B cell (primary cell): ENCODE results near the gene ANKLE1. TPM values are rescaled to one million over a fixed set of nuclear protein-coding genes. Genes with fewer than 3 reads are reported as not detected.

Experiments used
- ATAC-seq: fragments of 200-7000 bp; cut with Tn5 transposase; one replicate; pipeline ENCODE4 v1.10.0; 2021; ENCODE audit warnings: low read depth, mild to moderate bottlenecking, moderate number of reproducible peaks, moderate library complexity
- CTCF ChIA-PET: fragments of 350-600 bp; sonication (Branson Sonifier 250); formaldehyde crosslinking; loops from one replicate; lab custom pipeline; 2021; ENCODE audit warnings: antibody characterized with exemption, inconsistent platforms; lab: Charles Lee
- POLR2A ChIA-PET: fragments of 350-600 bp; sonication (Branson Sonifier 250); formaldehyde crosslinking; loops from one replicate; lab custom pipeline; 2021; ENCODE audit warnings: antibody characterized with exemption; lab: Charles Lee
- DNase-seq: peaks from one replicate; pipeline ENCODE4 v3.0.0; 2013
- H2AFZ ChIP-seq: 2 replicates; pipeline ENCODE4 v1.6.1; 2012; ENCODE audit warnings: mild to moderate bottlenecking, low read depth, low read length; ENCODE audit not compliant: insufficient read depth, poor library complexity, severe bottlenecking
- H3K27ac ChIP-seq, 2 donors: 1 replicate in 1 of 2; 2 replicates in 1 of 2; pipeline ENCODE4 v1.5.1; 2012 to 2013; ENCODE audit warnings: low read length in 2 of 2, mild to moderate bottlenecking in 2 of 2, moderate library complexity in 1 of 2
- H3K27me3 ChIP-seq, 4 experiments: fragments of 200-600 bp in 1 of 4; sonication (generic) in 1 of 4; replicated peaks in 1 of 4; 1 replicate in 2 of 4; 2 replicates in 2 of 4; pipeline versions ENCODE4 v1.6.1 to v1.7.0; 2013 to 2016; ENCODE audit warnings: low read length in 3 of 4, mild to moderate bottlenecking in 2 of 4, mixed read lengths in 1 of 4, moderate library complexity in 1 of 4; ENCODE audit not compliant: insufficient read depth in 4 of 4, control insufficient read depth in 3 of 4; ENCODE audit errors: control extremely low read depth in 1 of 4
- H3K36me3 ChIP-seq, 2 experiments: replicated peaks in 1 of 2; 1 replicate in 1 of 2; 2 replicates in 1 of 2; pipeline versions ENCODE4 v1.6.1 to v1.7.1; 2013; ENCODE audit warnings: low read length in 1 of 2; ENCODE audit not compliant: insufficient read depth in 2 of 2, control insufficient read depth in 1 of 2; ENCODE audit errors: control extremely low read depth in 1 of 2, extremely low read depth in 1 of 2
- H3K4me1 ChIP-seq, 2 donors: fragments of 200-600 bp in 1 of 2; sonication (generic) in 1 of 2; 1 replicate in 1 of 2; 2 replicates in 1 of 2; pipeline versions ENCODE4 v1.5.1 to v1.6.1; 2013 to 2017; ENCODE audit warnings: low read length in 2 of 2; ENCODE audit not compliant: control insufficient read depth in 2 of 2, insufficient read depth in 2 of 2
- H3K4me2 ChIP-seq: replicated peaks from 2 replicates; pipeline ENCODE3; 2012; ENCODE audit warnings: mild to moderate bottlenecking, low read depth, low read length; ENCODE audit not compliant: poor library complexity, severe bottlenecking
- H3K4me3 ChIP-seq, 5 experiments: fragments of 200-600 bp in 1 of 5; sonication (generic) in 1 of 5; 1 replicate in 3 of 5; 2 replicates in 2 of 5; pipeline versions ENCODE4 v1.5.1 to v1.7.0; 2011 to 2016; ENCODE audit warnings: low read length in 4 of 5, mild to moderate bottlenecking in 4 of 5, low read depth in 2 of 5, control low read depth in 1 of 5, moderate library complexity in 1 of 5; ENCODE audit not compliant: insufficient read depth in 1 of 5; ENCODE audit errors: control extremely low read depth in 1 of 5, extremely low read depth in 1 of 5
- H3K79me2 ChIP-seq: fragments of 200-600 bp; sonication (generic); one replicate; pipeline ENCODE4 v1.6.0; 2016; ENCODE audit warnings: low read length; ENCODE audit not compliant: control insufficient read depth, insufficient read depth
- H3K9ac ChIP-seq: fragments of 200-600 bp; sonication (generic); 2 replicates; pipeline ENCODE4 v1.6.1; 2017; ENCODE audit warnings: mild to moderate bottlenecking, low read length, moderate library complexity
- H3K9me3 ChIP-seq, 3 donors: one replicate each; pipeline versions ENCODE4 v1.6.1 to v1.7.1; 2013; ENCODE audit warnings: low read length in 2 of 3; ENCODE audit not compliant: control insufficient read depth in 2 of 3, insufficient read depth in 1 of 3; ENCODE audit errors: control extremely low read depth in 1 of 3
- H4K20me1 ChIP-seq: 2 replicates; pipeline ENCODE4 v1.6.0; 2012; ENCODE audit warnings: mild to moderate bottlenecking, low read length; ENCODE audit not compliant: insufficient read depth, control insufficient read depth, poor library complexity, severe bottlenecking
- H3K27ac Mint-ChIP-seq: one replicate; pipeline ENCODE4 v1.8.0; 2021; ENCODE audit warnings: mixed read lengths
- H3K27me3 Mint-ChIP-seq: one replicate; pipeline ENCODE4 v1.8.0; 2021; ENCODE audit warnings: mixed read lengths
- H3K4me1 Mint-ChIP-seq: one replicate; pipeline ENCODE4 v1.8.0; 2021; ENCODE audit warnings: mixed read lengths
- H3K4me3 Mint-ChIP-seq: one replicate; pipeline ENCODE4 v1.8.0; 2021; ENCODE audit warnings: mixed read lengths
- H3K9me3 Mint-ChIP-seq: one replicate; pipeline ENCODE4 v1.8.0; 2022; ENCODE audit warnings: mixed read lengths; ENCODE audit not compliant: insufficient read depth
- CTCF ChIP-seq: fragments of 200-600 bp; IDR thresholded peaks from one replicate; pipeline ENCODE4 v1.8.0; 2022; ENCODE audit warnings: antibody characterized with exemption, mild to moderate bottlenecking
- EZH2 ChIP-seq: IDR thresholded peaks from 2 replicates; pipeline ENCODE4 v1.6.1; 2012; ENCODE audit warnings: borderline replicate concordance, low read depth, mild to moderate bottlenecking, moderate library complexity, low read length; ENCODE audit not compliant: insufficient read depth, poor library complexity, severe bottlenecking
- WGBS: methylation state at CpG from one replicate; pipeline ENCODE4 v1.1.5; 2013; ENCODE audit warnings: missing lambda C conversion rate; ENCODE audit not compliant: insufficient coverage; 5-methylcytosine and 5-hydroxymethylcytosine counted together
- intact Hi-C: fragments of 100-400 bp; cut with micrococcal nuclease; formaldehyde crosslinking; loops from one replicate; pipeline ENCODE4 v1.10.0; 2022
- polyA plus RNA-seq: library from polyadenylated mRNA; depleted of rRNA; stranded (reverse); fragments of >200 nt; gene quantifications from 2 replicates; pipeline ENCODE4 v1.2.3, GENCODE V29; 2012
- total RNA-seq, 2 donors: library from RNA; stranded (reverse); fragments of 120-200 nt in 1 of 2; gene quantifications; 1 replicate in 1 of 2; 2 replicates in 1 of 2; pipeline versions ENCODE4 v1.2.3 to v1.2.4, GENCODE V29; 2013 to 2022

Gene ANKLE1
- total and polyA plus RNA-seq, 2 donors (not counting 1 experiment from before 2014, with no cell fraction given): 6.2 to 7.6 TPM

GRCh38 chr19:17334414-17335409 lies 53.0 kb downstream of the ANKLE1 start, which contains the start of gene ANO8:
Gene ANO8 (minus strand): TSS chr19:17334855. CDS start chr19:17334670, 185 bp downstream.
- ATAC-seq (peak; percentile 66), DNase-seq (peak; percentile 97)
- Histone ChIP-seq H3K27me3 (peaks cover 0 to 23% (median 0%) of the 10 kb centered on the region in 4 experiments), H3K4me2 (peak within 1 kb of the TSS; percentile 97), H3K9ac (peak within 1 kb of the TSS; percentile 75), H3K79me2 (peaks cover 9% of the 10 kb centered on the region), H3K9me3 (peaks cover 0 to 10% (median 0%) of the 10 kb centered on the region in 3 donors), H3K36me3 (no peaks in the 10 kb centered on the region), H3K4me1 (peaks cover 22 to 34% of the 10 kb centered on the region in 2 donors), H4K20me1 (no peaks in the 10 kb centered on the region), H3K4me3 (peak within 1 kb of the TSS; percentile 19 to 71 (median 63)), H3K27ac (no peak within 1 kb of the TSS), H2AFZ (peak within 1 kb of the TSS; percentile 99)
- CTCF ChIA-PET: interaction anchor here (0.8 to 1.8 kb wide), 4 partner anchors 11 to 57 kb away, joined by 3 to 13 read pairs (median 5); partner anchors contain the start of gene MRPL34
- peaks cover 6% of the 10 kb centered on the region for H3K27me3 Mint-ChIP-seq
- H3K27ac Mint-ChIP-seq: peak within 1 kb of the TSS; percentile 83
- POLR2A ChIA-PET: interaction anchor here (0.9 to 1.7 kb wide), 3 partner anchors 26 to 85 kb away, joined by 3 to 5 read pairs (median 3); partner anchors contain the start of genes DDA1 and MVB12A
- H3K9me3 Mint-ChIP-seq: no peaks in the 10 kb centered on the region
- 3% methylated on average over 77 of the region's 86 CpGs for WGBS
- peak within 1 kb of the TSS; percentile 90 for H3K4me3 Mint-ChIP-seq
- peaks cover 48% of the 10 kb centered on the region for H3K4me1 Mint-ChIP-seq
- intact Hi-C loops: no loop called here
- TF ChIP-seq EZH2 (no peak), CTCF (no peak)
